NAMALWA (cell line): ENCODE results near the gene CTSZ.
"Not testable (repeated sequence)": the region's sequence is repeated elsewhere in the genome, so short reads cannot be mapped to it uniquely, and the experiment has no call there.

Experiments used
- DNase-seq: peaks from one replicate; pipeline ENCODE4 v3.0.0-alpha.2; 2015; ENCODE audit warnings: low spot score

The CTSZ gene

DNA sequence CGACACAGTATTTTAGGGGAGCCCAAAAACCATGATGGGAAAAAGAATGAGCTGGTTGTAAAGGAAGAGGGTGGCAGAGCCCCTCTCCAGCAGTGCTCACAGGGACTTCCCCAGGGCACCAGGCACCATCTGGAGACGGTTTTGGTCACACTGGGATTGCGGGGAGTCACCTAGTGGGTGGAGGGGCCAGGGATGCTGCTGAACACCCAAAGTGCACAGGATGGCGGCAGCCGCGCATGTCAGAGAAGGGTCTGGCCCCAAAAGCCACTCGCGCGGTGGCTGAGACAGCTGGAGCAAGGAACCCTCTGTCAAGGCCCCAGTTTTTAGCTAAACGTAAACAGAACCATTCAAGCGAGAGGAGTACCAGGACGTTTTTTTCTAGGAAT lies 10.8 kb downstream of the CTSZ start:
- DNase-seq, result no peak

GRCh38 chr20:58995461-58996225 lies 11.4 kb downstream of the CTSZ start:
- no peak for DNase-seq

DNA sequence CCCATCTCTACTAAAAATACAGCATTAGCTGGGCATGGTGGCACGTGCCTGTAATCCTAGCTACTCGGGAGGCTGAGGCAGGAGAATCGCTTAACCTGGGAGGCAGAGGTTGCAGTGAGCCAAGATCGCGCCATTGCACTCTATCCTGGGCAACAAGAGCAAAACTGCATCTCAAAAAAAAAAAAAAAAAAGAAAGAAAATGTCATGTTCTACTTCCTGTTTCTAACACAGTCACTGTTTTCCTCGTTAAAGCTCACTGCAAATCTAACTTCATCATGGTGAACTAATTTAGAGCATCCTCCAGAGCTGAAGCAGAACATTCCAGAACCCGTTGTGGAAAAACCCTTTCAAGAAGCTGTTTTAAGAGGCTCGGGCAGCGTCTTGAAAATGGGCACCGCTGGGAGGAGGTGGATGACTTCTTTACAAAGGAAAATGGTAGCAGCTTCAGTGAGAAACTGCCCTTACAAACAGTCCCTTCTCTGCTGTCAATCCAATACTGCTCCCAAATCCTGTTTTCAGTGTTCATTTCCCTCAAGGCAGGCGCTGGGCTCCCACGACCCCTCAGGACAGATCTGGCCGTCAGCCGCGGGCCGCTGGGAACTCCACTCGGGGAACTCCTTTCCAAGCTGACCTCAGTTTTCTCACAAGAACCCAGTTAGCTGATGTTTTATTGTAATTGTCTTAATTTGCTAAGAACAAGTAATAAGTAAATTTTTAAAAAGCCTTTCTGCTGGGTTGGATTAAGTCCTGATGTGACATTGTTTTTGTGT lies 12.5 kb downstream of the CTSZ start:
- DNase-seq, result no peak

- DNase-seq, result no peak
Observed at GRCh38 chr20:58993332-58994248, 13.5 kb downstream of the CTSZ start.

- no peak for DNase-seq
Observed at GRCh38 chr20:58992911-58993310, 14.1 kb downstream of the CTSZ start.

DNA sequence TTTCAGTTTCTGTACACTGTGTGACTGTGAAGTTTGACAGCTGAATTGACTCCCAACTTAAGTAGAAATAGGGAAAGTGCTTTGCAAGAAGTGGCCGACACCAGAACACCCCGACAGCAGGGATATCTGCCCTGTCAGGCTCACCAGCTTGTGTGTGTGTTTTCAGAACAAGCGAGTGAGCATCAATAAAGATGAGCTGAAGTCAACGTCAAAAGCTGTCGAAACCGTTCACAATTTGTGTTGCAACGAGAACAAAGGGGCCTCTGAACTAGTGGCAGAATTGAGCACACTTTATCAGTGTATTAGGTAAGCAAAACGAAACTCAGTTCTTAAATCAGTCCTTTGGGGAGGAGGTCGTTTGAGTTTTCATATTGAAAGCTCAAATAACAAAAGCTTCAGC lies 15.3 kb downstream of the CTSZ start:
- no peak for DNase-seq

GRCh38 chr20:58990651-58991445 lies 16.2 kb downstream of the CTSZ start:
- no peak for DNase-seq

GRCh38 chr20:58989196-58989595 lies 17.9 kb downstream of the CTSZ start:
- no peak for DNase-seq

GRCh38 chr20:58988565-58988882 lies 18.5 kb downstream of the CTSZ start:
- no peak for DNase-seq

- no peak for DNase-seq
Observed at GRCh38 chr20:58987790-58988564, 19.1 kb downstream of the CTSZ start.

- DNase-seq, result no peak
Observed at GRCh38 chr20:58986968-58987517, 20.0 kb downstream of the CTSZ start.

DNA sequence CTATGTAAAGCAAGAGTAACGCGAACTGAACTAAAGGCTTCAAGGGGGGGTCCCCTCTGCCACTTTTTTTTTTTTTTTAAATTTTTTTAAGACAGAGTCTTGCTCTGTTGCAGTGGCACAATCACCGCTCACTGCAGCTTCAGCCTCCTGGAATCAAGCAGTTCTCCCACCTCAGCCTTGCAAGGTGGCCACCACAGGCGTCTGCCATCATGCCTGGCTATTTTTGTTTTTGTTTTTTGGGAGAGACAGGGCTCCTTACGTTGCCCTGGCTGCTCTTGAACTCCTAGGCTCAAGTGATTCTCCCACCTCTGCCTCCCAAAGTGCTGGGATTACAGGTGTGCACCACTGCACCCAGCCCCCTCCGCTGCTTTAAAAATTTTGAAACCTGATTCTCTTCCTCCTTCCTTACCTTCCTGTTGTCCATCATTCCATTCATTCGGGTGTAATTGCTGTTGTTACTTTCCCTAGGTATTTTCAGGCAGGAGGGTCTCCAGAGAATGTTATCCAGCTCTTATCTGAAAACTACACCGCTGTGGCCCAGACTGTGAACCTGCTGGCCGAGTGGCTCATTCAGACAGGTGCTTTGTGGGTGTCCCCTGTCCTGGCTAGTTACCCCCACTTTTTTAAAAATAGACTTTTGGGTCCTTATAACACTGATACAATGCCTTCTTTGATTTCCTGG lies 20.6 kb downstream of the CTSZ start:
- no peak for DNase-seq

DNA sequence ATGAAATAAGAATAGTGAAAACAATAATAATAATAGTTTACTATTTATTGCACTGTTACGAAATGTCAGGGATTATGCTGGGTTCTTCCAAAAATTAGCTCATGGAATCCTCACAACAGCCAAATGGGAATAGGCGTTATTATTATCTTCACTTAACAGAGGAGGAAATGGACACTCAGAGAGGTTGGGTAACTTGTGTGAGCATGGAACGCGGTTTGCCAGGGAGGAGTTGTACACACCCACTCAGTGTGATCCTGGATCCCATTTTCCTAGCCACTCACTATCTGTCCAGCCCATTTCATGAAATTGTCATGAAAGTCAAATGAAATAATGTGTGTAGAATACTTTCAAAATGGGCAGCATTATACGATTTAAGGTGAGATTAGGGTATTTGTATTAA lies 21.4 kb downstream of the CTSZ start:
- DNase-seq, result no peak

- no peak for DNase-seq
Observed at GRCh38 chr20:58984691-58985090, 22.4 kb downstream of the CTSZ start.

GRCh38 chr20:58983115-58983468 lies 24.0 kb downstream of the CTSZ start:
- not testable (repeated sequence) for DNase-seq

DNA sequence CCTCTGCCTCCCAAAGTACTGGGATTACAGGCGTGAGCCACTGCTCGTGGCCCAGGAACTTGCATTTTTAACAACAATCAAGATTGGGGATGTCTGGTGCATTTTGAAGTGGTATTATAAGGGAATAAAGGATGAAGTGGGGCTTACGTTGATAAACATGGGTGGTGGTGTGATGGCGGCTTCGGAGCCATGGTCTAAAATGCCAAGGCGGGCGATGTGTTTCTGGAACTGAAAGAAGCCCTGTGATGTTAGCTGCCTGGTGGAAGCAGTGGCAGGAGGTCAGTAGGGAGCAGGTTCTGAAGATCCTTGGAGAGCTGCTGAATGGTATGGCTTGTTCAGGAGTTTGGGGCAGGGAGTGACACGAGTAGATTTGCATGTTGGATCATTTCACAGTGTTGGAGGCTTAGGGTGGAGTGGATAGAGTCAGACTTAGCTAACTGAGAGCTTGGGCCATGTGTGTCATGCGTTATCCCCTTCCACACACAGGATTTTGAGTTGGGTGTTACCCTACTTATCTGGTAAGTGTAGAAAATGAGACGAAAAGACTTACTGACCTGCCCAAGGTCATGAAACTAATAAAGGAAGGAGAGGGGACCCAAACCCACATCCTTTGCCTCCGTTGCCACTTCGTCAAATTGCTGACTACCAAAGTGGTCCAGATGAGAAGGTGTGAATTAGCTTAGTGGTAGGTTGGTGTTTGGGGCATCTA lies 24.5 kb downstream of the CTSZ start:
- DNase-seq, result peak; percentile 16

DNA sequence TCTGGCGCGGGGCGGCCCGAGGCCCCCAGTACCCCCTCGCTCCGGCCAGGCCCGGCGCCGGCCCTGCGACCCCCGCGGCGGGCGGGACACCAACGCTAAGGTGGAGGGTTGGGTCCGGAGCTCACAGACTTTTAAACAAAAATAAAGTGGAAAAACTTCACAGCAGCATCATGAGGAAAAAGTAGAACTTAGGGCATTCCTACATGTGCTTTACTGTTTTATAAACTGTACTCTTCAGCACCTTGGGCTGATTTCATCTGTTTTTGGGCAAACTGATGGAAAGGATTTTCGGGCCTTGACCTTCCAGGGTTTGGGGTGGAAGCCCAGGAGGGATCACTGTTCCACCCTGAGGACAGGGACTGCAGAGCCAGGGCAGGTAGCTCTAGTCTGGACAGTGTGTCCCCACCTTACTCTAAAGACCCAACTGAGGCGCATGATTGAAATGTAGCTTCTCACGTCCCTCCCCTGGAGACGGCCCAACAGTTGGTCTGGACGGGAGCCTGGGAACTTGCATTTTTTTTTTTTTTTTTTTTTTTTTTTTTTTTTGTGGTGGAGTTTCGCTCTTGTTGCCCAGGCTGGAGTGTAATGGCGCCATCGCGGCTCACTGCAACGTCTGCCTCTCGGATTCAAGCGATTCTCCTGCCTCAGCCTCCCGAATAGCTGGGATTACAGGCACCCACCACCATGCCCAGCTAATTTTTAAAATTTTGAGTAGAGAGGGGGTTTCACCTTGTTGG lies 25.3 kb downstream of the CTSZ start:
- peak; percentile 56 for DNase-seq

DNA sequence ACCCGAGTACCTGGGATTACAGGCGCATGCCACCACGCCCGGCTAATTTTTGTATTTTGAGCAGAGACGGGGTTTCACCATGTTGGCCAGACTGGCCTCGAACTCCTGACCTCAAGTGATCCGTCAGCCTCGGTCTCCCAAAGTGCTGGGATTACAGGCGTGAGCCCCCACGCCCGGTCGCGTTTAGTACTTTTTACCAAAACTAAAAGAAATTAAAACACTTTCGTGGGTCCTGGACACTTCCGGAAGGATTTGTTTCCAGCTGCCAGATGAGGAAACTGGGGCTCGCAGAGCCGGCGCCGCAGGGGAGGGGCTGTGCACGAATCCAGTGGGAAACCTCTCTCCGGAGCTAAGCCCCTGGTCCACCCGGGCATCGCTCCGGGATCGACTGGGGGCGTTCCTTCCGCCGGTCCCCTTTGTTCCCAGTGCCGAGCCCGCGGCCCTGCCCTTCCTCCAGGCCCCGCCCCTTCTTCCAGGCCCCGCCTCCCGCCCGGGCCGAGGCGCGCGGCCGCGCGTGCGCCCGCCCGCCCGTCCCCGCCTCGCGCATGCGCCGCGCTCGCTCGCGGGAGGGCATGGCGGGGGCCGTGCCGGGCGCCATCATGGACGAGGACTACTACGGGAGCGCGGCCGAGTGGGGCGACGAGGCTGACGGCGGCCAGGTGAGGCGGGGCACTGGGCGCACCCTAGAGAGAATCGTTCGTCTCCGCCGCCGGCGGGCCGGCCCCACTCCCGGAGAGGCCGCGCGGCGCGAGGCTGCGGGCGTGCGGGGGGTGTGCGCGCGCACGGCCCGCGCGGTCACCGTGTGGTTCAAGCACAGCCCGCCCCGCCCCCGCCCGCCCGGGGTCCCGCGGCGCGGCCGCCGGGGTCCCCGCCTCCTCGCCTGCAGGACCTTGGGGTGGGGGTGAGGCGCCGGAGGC lies 26.1 kb downstream of the CTSZ start, which contains the start of gene NELFCD:
NELFCD (plus strand) TSS at position 546 of the 917 bp plus-strand sequence; CDS start at position 600, 54 bp downstream.
- peak; percentile 86 for DNase-seq
